ENCODE measurements around the gene AUTS2. TPM values are rescaled to one million over a fixed set of nuclear protein-coding genes. Genes with fewer than 3 reads are reported as not detected.

Gene AUTS2
- total RNA-seq, 1 experiment from 2014 or later, result 256 TPM

GRCh38 chr7:70098133-70098561, 499.9 kb downstream of the AUTS2 start:
- Histone ChIP-seq H4K20me1 (ENCODE audit: control insufficient read depth, insufficient read depth, insufficient read length) (no peaks in the 10 kb centered on the region), H3K79me1 (ENCODE audit: insufficient read depth, low read depth, low read length, poor library complexity, severe bottlenecking) (no peaks in the 10 kb centered on the region), H2AK5ac (ENCODE audit: insufficient read length, low read length) (no peak overlapping the region), H2AFZ (ENCODE audit: low read length) (no peak overlapping the region), H4K5ac (ENCODE audit: insufficient read length, low read depth, low read length) (no peak overlapping the region), H3K9ac (ENCODE audit: extremely low read depth, insufficient read length, low read length) (no peak overlapping the region), H2BK12ac (ENCODE audit: insufficient read length, low read depth, low read length) (no peak overlapping the region), H3K14ac (ENCODE audit: insufficient read depth, low read length) (no peak overlapping the region), H4K8ac (replicated peaks; ENCODE audit: insufficient read length, low read depth, low read length) (no peak overlapping the region), H3K18ac (ENCODE audit: insufficient read length, low read depth, low read length) (no peak overlapping the region), H3K27me3 (ENCODE audit: insufficient read depth, low read length) (no peaks in the 10 kb centered on the region), H2BK15ac (ENCODE audit: low read depth, low read length) (no peak overlapping the region), H3T11ph (ENCODE audit: low read length) (no peak overlapping the region), H3K23ac (ENCODE audit: insufficient read length, low read depth, low read length) (no peak overlapping the region), H3K4me1 (ENCODE audit: insufficient read depth, low read length) (peaks cover 4% of the 10 kb centered on the region), H3K79me2 (ENCODE audit: insufficient read depth, low read length) (no peaks in the 10 kb centered on the region), H3K23me2 (ENCODE audit: insufficient read length, low read depth, low read length, poor library complexity, severe bottlenecking) (no peaks in the 10 kb centered on the region), H3K56ac (ENCODE audit: insufficient read length, low read depth, low read length) (no peak overlapping the region), H2BK120ac (ENCODE audit: low read depth, low read length, poor library complexity, severe bottlenecking) (no peak overlapping the region), H4K91ac (ENCODE audit: insufficient read length, low read depth, low read length) (no peak overlapping the region), H3K27ac (ENCODE audit: insufficient read length, low read depth, low read length) (no peak overlapping the region), H2BK5ac (ENCODE audit: insufficient read length, low read length) (no peak overlapping the region), H2BK20ac (ENCODE audit: low read depth, low read length, poor library complexity, severe bottlenecking) (no peak overlapping the region), H3K9me3 (ENCODE audit: control insufficient read depth, low read depth, low read length) (no peaks in the 10 kb centered on the region), H3K4me2 (ENCODE audit: insufficient read depth, insufficient read length, low read length) (no peak overlapping the region), H3K4ac (ENCODE audit: low read depth, low read length) (no peak overlapping the region)
- Mint-ChIP-seq H3K36me3 (ENCODE audit: insufficient read depth in 1 of 3, low read depth in 3 of 3) (no peaks in the 10 kb centered on the region), H3K4me1 (peaks cover 16 to 19% of the 10 kb centered on the region in 2 experiments), H3K9me3 (no peaks in the 10 kb centered on the region), H3K4me3 (no peak overlapping the region), H3K27ac (no peak overlapping the region; a peak in 1 of 7 replicates), H3K27me3 (ENCODE audit: low read depth) (no peaks in the 10 kb centered on the region)
- DNase-seq, result no peak
- TF ChIP-seq CTCF (conservative IDR thresholded peaks at IDR 0.05), result no peak
- no CpG with 5 or more reads among the region's 3 CpGs for WGBS (ENCODE audit: extremely low coverage, insufficient read length, low lambda C conversion rate)

Data from H9 (cell line).